Ishikawa (cell line): ENCODE results near the gene MAOB.

Source experiments
- CEBPB ChIP-seq: IDR thresholded peaks from 2 replicates; pipeline ENCODE4 v1.6.1; 2012
- CREB1 ChIP-seq: IDR thresholded peaks from 2 replicates; pipeline ENCODE4 v1.6.1; 2012; ENCODE audit warnings: low read depth
- EGR1 ChIP-seq: IDR thresholded peaks from 2 replicates; pipeline ENCODE4 v1.6.1; 2012
- EP300 ChIP-seq: IDR thresholded peaks from 2 replicates; pipeline ENCODE4 v1.6.1; 2012; ENCODE audit warnings: borderline replicate concordance
- FOXM1 ChIP-seq: IDR thresholded peaks from 2 replicates; pipeline ENCODE4 v1.6.1; 2012; ENCODE audit warnings: low read depth, borderline replicate concordance
- MAX ChIP-seq: IDR thresholded peaks from 2 replicates; pipeline ENCODE4 v1.6.1; 2012
- NFIC ChIP-seq: IDR thresholded peaks from 2 replicates; pipeline ENCODE4 v1.6.1; 2012
- RAD21 ChIP-seq: IDR thresholded peaks from 2 replicates; pipeline ENCODE4 v1.6.1; 2012; ENCODE audit warnings: low read depth
- REST ChIP-seq: IDR thresholded peaks from 2 replicates; pipeline ENCODE4 v1.6.1; 2012; ENCODE audit warnings: low read depth, mild to moderate bottlenecking
- TAF1 ChIP-seq: IDR thresholded peaks from 2 replicates; pipeline ENCODE4 v1.6.1; 2012; ENCODE audit warnings: low read depth, mild to moderate bottlenecking
- TCF12 ChIP-seq: IDR thresholded peaks from 2 replicates; pipeline ENCODE4 v1.6.1; 2012; ENCODE audit warnings: low read depth
- TEAD4 ChIP-seq: IDR thresholded peaks from 2 replicates; pipeline ENCODE4 v1.6.1; 2012
- USF1 ChIP-seq: IDR thresholded peaks from 2 replicates; pipeline ENCODE4 v1.6.1; 2012
- YY1 ChIP-seq: IDR thresholded peaks from 2 replicates; pipeline ENCODE4 v1.6.1; 2012; ENCODE audit warnings: low read depth
- ZBTB7A ChIP-seq: IDR thresholded peaks from 2 replicates; pipeline ENCODE4 v1.6.1; 2012; ENCODE audit warnings: low read depth

Gene MAOB

GRCh38 chrX:43897290-43897689 is 15.0 kb upstream of the MAOB start:
- TF ChIP-seq CEBPB (peak; percentile 44; the same call in 1 of the 2 replicates), TAF1 (no peak)

GRCh38 chrX:43892336-43892870 is 10.2 kb upstream of the MAOB start:
- no peak for TF ChIP-seq RAD21
- TF ChIP-seq TCF12 = no peak
- TF ChIP-seq ZBTB7A = no peak
- TF ChIP-seq REST = no peak
- TF ChIP-seq CREB1 = no peak
- TF ChIP-seq EGR1 = no peak
- no peak for TF ChIP-seq NFIC
- no peak for TF ChIP-seq TAF1
- no peak for TF ChIP-seq USF1
- no peak for TF ChIP-seq CEBPB
- TF ChIP-seq MAX = no peak
- no peak for TF ChIP-seq FOXM1
- TF ChIP-seq TEAD4 = no peak
- no peak for TF ChIP-seq YY1
- TF ChIP-seq EP300 = no peak

GRCh38 chrX:43885617-43886016 is 3.4 kb upstream of the MAOB start:
- TF ChIP-seq MAX = no peak
- no peak for TF ChIP-seq EP300
- no peak for TF ChIP-seq USF1
- TF ChIP-seq EGR1 = no peak
- no peak for TF ChIP-seq REST
- no peak for TF ChIP-seq YY1
- TF ChIP-seq FOXM1 = no peak
- TF ChIP-seq NFIC = no peak
- no peak for TF ChIP-seq RAD21
- no peak for TF ChIP-seq CEBPB
- no peak for TF ChIP-seq TCF12
- TF ChIP-seq CREB1 = no peak

GRCh38 chrX:43881410-43882293 is 598 bp downstream of the MAOB start:
- no peak for TF ChIP-seq MAX
- TF ChIP-seq TEAD4 = no peak
- TF ChIP-seq NFIC = no peak
- no peak for TF ChIP-seq CREB1
- no peak for TF ChIP-seq REST
- no peak for TF ChIP-seq FOXM1
- no peak for TF ChIP-seq TAF1
- no peak for TF ChIP-seq RAD21
- TF ChIP-seq ZBTB7A = no peak
- TF ChIP-seq TCF12 = no peak
- no peak for TF ChIP-seq YY1
- TF ChIP-seq EP300 = no peak
- TF ChIP-seq USF1 = no peak
- no peak for TF ChIP-seq CEBPB
- no peak for TF ChIP-seq EGR1
